Measurements from ENCODE around the gene C1QTNF6.

C1QTNF6 gene

GRCh38 chr22:37199760-37200108, 11.7 kb upstream of the C1QTNF6 start:
- Histone ChIP-seq H3K79me1 (replicated peaks; ENCODE audit: low read length, poor library complexity, severe bottlenecking) (peaks cover 2% of the 10 kb centered on the region), H3K4me2 (ENCODE audit: low read length, poor library complexity, severe bottlenecking) (no peak overlapping the region), H2BK12ac (ENCODE audit: low read length in 2 of 2) (peak overlapping the region; percentile 12 to 77), H3K18ac (ENCODE audit: low read depth in 1 of 2, low read length in 2 of 2) (peak overlapping the region in 1 of 2 experiments; percentile 49), H3K4me1 (ENCODE audit: control insufficient read depth, insufficient read depth, low read depth, low read length) (peaks cover 30% of the 10 kb centered on the region), H3K36me3 (ENCODE audit: control insufficient read depth in 1 of 2, insufficient read depth in 2 of 2, low read depth in 1 of 2, low read length in 2 of 2) (no peaks in the 10 kb centered on the region), H3K4ac (ENCODE audit: low read depth in 1 of 2, low read length in 2 of 2) (peak overlapping the region in 1 of 2 experiments; percentile 21), H3K4me3 (ENCODE audit: insufficient read depth in 1 of 2, low read depth in 1 of 2, low read length in 2 of 2) (peak overlapping the region in 1 of 2 experiments; percentile 72), H2AK5ac (ENCODE audit: low read length, severe bottlenecking) (no peak overlapping the region), H4K8ac (ENCODE audit: low read length) (peak overlapping the region; percentile 98), H3K23ac (ENCODE audit: low read length in 2 of 2) (no peak overlapping the region), H3K14ac (ENCODE audit: low read length in 2 of 2) (no peak overlapping the region), H2AFZ (ENCODE audit: low read depth, low read length) (peak overlapping the region; percentile 3), H3K27me3 (ENCODE audit: control insufficient read depth in 1 of 2, insufficient read depth in 1 of 2, low read length in 2 of 2) (no peaks in the 10 kb centered on the region), H3K9me3 (ENCODE audit: control insufficient read depth, low read length) (no peaks in the 10 kb centered on the region), H3K27ac (ENCODE audit: low read length, poor library complexity, severe bottlenecking) (no peak overlapping the region), H4K91ac (ENCODE audit: low read length) (peak overlapping the region; percentile 20), H2BK120ac (ENCODE audit: low read depth, low read length) (peak overlapping the region; percentile 9), H2BK15ac (ENCODE audit: low read depth, poor library complexity, severe bottlenecking) (peak overlapping the region; percentile 8), H2BK5ac (ENCODE audit: low read depth, low read length, poor library complexity, severe bottlenecking) (no peak overlapping the region), H3K9ac (ENCODE audit: low read length) (peak overlapping the region; percentile 86)
- DNase-seq = no peak
- 24% methylated on average over 12 of the region's 12 CpGs for WGBS

GRCh38 chr22:37199103-37199759, 11.2 kb upstream of the C1QTNF6 start:
- H3K4me3 ChIP-seq (ENCODE audit: insufficient read depth in 1 of 2, low read depth in 1 of 2, low read length in 2 of 2) = peak overlapping the region; percentile 64 to 95
- peak overlapping the region; percentile 8 for H2BK15ac ChIP-seq (ENCODE audit: low read depth, poor library complexity, severe bottlenecking)
- H3K4ac ChIP-seq (ENCODE audit: low read depth in 1 of 2, low read length in 2 of 2) = peak overlapping the region; percentile 82 to 89
- peak overlapping the region; percentile 72 for H2AK5ac ChIP-seq (ENCODE audit: low read length, severe bottlenecking)
- H3K9me3 ChIP-seq (ENCODE audit: control insufficient read depth, low read length) = no peaks in the 10 kb centered on the region
- H4K91ac ChIP-seq (ENCODE audit: low read length) = peak overlapping the region; percentile 98
- peak overlapping the region; percentile 98 for H4K8ac ChIP-seq (ENCODE audit: low read length)
- DNase-seq = peak; percentile 97
- H3K4me2 ChIP-seq (ENCODE audit: low read length, poor library complexity, severe bottlenecking) = peak overlapping the region; percentile 93
- H2BK5ac ChIP-seq (ENCODE audit: low read depth, low read length, poor library complexity, severe bottlenecking) = peak overlapping the region; percentile 8
- peak overlapping the region; percentile 86 for H3K27ac ChIP-seq (ENCODE audit: low read length, poor library complexity, severe bottlenecking)
- peak overlapping the region; percentile 94 for H3K9ac ChIP-seq (ENCODE audit: low read length)
- peaks cover 30% of the 10 kb centered on the region for H3K4me1 ChIP-seq (ENCODE audit: control insufficient read depth, insufficient read depth, low read depth, low read length)
- no peaks in the 10 kb centered on the region for H3K36me3 ChIP-seq (ENCODE audit: control insufficient read depth in 1 of 2, insufficient read depth in 2 of 2, low read depth in 1 of 2, low read length in 2 of 2)
- H3K14ac ChIP-seq (ENCODE audit: low read length in 2 of 2) = peak overlapping the region in 1 of 2 experiments; percentile 37
- H3K18ac ChIP-seq (ENCODE audit: low read depth in 1 of 2, low read length in 2 of 2) = peak overlapping the region; percentile 86 to 95
- under 1% methylated on average over 58 of the region's 58 CpGs for WGBS
- no peak overlapping the region for H3K23ac ChIP-seq (ENCODE audit: low read length in 2 of 2)
- H2AFZ ChIP-seq (ENCODE audit: low read depth, low read length) = peak overlapping the region; percentile 74
- H2BK120ac ChIP-seq (ENCODE audit: low read depth, low read length) = peak overlapping the region; percentile 82
- H2BK12ac ChIP-seq (ENCODE audit: low read length in 2 of 2) = peak overlapping the region; percentile 62 to 77
- H3K79me1 ChIP-seq (replicated peaks; ENCODE audit: low read length, poor library complexity, severe bottlenecking) = peaks cover 2% of the 10 kb centered on the region
- H3K27me3 ChIP-seq (ENCODE audit: control insufficient read depth in 1 of 2, insufficient read depth in 1 of 2, low read length in 2 of 2) = no peaks in the 10 kb centered on the region

GRCh38 chr22:37198258-37199102, 10.4 kb upstream of the C1QTNF6 start:
- H3K79me1 ChIP-seq (replicated peaks; ENCODE audit: low read length, poor library complexity, severe bottlenecking) = peaks cover 2% of the 10 kb centered on the region
- H3K27ac ChIP-seq (ENCODE audit: low read length, poor library complexity, severe bottlenecking) = peak overlapping the region; percentile 86
- peak overlapping the region; percentile 93 for H3K4me2 ChIP-seq (ENCODE audit: low read length, poor library complexity, severe bottlenecking)
- H2BK120ac ChIP-seq (ENCODE audit: low read depth, low read length) = peak overlapping the region; percentile 82
- peak overlapping the region; percentile 97 for H4K8ac ChIP-seq (ENCODE audit: low read length)
- 6% methylated on average over 50 of the region's 51 CpGs for WGBS
- no peak overlapping the region for H3K23ac ChIP-seq (ENCODE audit: low read length in 2 of 2)
- H2BK15ac ChIP-seq (ENCODE audit: low read depth, poor library complexity, severe bottlenecking) = peak overlapping the region; percentile 3
- H3K9ac ChIP-seq (ENCODE audit: low read length) = peak overlapping the region; percentile 94
- no peaks in the 10 kb centered on the region for H3K36me3 ChIP-seq (ENCODE audit: control insufficient read depth in 1 of 2, insufficient read depth in 2 of 2, low read depth in 1 of 2, low read length in 2 of 2)
- peak overlapping the region; percentile 62 to 81 for H2BK12ac ChIP-seq (ENCODE audit: low read length in 2 of 2)
- H3K9me3 ChIP-seq (ENCODE audit: control insufficient read depth, low read length) = no peaks in the 10 kb centered on the region
- H3K4me3 ChIP-seq (ENCODE audit: insufficient read depth in 1 of 2, low read depth in 1 of 2, low read length in 2 of 2) = peak overlapping the region; percentile 64 to 95
- peak; percentile 78 for DNase-seq
- H2AK5ac ChIP-seq (ENCODE audit: low read length, severe bottlenecking) = peak overlapping the region; percentile 72
- H3K4me1 ChIP-seq (ENCODE audit: control insufficient read depth, insufficient read depth, low read depth, low read length) = peaks cover 30% of the 10 kb centered on the region
- H3K14ac ChIP-seq (ENCODE audit: low read length in 2 of 2) = peak overlapping the region in 1 of 2 experiments; percentile 37
- peak overlapping the region; percentile 8 for H2BK5ac ChIP-seq (ENCODE audit: low read depth, low read length, poor library complexity, severe bottlenecking)
- H3K27me3 ChIP-seq (ENCODE audit: control insufficient read depth in 1 of 2, insufficient read depth in 1 of 2, low read length in 2 of 2) = no peaks in the 10 kb centered on the region
- H4K91ac ChIP-seq (ENCODE audit: low read length) = peak overlapping the region; percentile 98
- H3K18ac ChIP-seq (ENCODE audit: low read depth in 1 of 2, low read length in 2 of 2) = peak overlapping the region; percentile 86 to 95
- peak overlapping the region; percentile 74 for H2AFZ ChIP-seq (ENCODE audit: low read depth, low read length)
- peak overlapping the region; percentile 82 to 89 for H3K4ac ChIP-seq (ENCODE audit: low read depth in 1 of 2, low read length in 2 of 2)
